ENCODE results near the gene CIPC.

Gene CIPC

GRCh38 chr14:77097700-77098528 lies at the start of gene CIPC:
Gene CIPC, plus strand, starts transcription at chr14:77098258. Its CDS starts 7,451 bp downstream, at chr14:77105709.
- DNase-seq (ENCODE audit: low read depth in 2 of 3, low spot score in 1 of 3): peak; percentile 98 to 99 (median 99)

GRCh38 chr14:77051116-77051515 lies 46.9 kb upstream of the CIPC start:
- DNase-seq (ENCODE audit: low read depth in 2 of 3, low spot score in 1 of 3): no peak

DNA sequence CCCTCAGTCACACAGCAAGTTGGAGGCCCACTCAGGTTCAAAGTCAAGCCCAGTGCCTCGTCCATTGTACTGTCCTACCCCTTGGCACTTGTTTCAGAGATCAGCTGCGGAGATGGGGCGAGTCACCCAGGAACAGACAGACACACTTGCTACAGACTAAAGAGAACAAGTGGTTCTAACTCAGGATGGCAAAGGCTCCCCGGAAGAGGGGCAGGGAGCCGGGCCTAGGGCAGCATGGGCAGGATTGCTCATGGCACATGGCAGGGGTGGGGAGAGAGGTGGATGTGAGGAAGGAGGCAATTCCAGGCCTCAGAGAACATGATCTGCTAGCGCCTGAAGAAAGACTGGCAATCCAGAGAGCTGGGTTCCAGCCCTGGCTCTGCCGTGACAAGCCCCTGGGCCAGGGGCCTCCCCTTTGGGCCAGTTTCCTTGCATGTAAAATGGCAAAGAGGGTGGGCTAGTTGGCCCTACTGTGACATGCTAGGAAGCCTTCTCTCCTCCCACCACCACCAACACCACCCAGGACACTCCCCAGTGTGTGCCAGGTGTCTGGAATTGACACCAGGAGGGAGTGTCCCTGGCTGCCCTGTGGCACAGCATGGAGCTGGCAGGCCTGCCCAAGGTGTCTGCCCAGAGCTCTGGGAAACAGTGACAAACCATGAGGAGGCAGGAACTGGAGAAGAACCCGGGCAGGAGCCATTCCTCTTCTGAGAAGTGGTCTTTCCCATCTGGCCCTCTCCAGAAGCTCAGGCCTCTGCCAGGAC lies 45.6 kb upstream of the CIPC start:
- no peak for DNase-seq (ENCODE audit: low read depth in 2 of 3, low spot score in 1 of 3)

GRCh38 chr14:77053046-77053841 lies 44.8 kb upstream of the CIPC start:
- DNase-seq (ENCODE audit: low read depth in 2 of 3, low spot score in 1 of 3): peak in 2 of 3 donors; percentile 44 to 74

DNA sequence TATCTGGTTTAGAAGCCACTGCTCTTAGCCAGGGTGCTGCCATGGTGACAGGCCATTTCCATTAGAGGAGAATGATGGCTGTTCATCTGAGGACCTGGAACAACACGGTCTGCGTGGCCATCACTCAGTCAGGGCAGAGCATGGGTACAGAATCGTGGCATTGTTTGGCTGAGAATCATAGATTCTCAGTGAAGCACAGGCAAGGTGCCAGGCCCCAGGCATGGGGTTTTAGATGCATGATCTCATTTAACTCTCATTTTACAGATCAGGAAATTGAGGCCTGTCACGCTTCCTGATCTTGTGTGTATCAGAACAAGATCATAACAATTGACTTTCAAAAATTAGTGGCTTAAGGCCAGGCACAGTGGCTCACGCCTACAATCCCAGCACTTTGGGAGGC lies 42.8 kb upstream of the CIPC start:
- no peak for DNase-seq (ENCODE audit: low read depth in 2 of 3, low spot score in 1 of 3)

DNA sequence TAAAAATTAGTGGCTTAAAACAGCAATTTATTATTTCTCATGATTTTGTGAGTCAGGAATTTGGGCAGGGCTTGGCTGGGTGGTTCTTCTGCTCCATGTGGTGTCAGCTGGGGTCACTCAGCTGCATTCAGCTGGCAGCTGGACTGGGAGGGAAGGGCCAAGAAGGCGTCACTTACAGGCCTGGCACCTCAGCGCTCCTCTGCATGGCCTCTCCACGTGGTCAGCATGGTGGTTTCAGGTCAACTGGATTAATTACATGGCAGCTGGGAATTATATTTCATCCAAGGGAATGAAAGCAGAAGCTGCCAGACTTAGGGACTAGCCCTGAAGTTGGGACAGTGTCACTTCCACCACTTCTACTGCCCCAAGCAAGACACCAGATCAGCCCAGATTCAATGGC lies 42.1 kb upstream of the CIPC start:
- DNase-seq (ENCODE audit: low read depth in 2 of 3, low spot score in 1 of 3): no peak

- DNase-seq (ENCODE audit: low read depth in 2 of 3, low spot score in 1 of 3): no peak
Measured at GRCh38 chr14:77058117-77058516, 39.9 kb upstream of the CIPC start.

DNA sequence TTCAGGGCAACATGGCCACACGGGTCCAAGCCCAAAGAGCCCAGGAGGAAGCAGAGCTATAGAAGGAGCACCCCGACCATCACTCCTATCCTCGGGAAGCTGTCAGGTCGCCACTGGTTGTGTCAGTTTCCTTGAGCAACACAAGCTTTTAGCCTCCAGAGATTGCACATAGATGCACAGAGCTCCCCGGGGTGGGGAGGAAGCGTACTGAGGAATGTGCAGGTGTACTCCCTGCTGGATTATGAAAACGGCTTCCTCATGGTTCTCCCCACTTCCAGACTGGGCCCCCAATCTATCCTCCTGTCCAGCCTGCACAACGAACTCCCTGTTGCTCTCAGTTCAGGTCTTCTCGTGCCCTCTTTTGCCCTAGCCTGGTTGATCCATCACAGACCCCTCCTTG lies 39.3 kb upstream of the CIPC start:
- no peak for DNase-seq (ENCODE audit: low read depth in 2 of 3, low spot score in 1 of 3)

DNA sequence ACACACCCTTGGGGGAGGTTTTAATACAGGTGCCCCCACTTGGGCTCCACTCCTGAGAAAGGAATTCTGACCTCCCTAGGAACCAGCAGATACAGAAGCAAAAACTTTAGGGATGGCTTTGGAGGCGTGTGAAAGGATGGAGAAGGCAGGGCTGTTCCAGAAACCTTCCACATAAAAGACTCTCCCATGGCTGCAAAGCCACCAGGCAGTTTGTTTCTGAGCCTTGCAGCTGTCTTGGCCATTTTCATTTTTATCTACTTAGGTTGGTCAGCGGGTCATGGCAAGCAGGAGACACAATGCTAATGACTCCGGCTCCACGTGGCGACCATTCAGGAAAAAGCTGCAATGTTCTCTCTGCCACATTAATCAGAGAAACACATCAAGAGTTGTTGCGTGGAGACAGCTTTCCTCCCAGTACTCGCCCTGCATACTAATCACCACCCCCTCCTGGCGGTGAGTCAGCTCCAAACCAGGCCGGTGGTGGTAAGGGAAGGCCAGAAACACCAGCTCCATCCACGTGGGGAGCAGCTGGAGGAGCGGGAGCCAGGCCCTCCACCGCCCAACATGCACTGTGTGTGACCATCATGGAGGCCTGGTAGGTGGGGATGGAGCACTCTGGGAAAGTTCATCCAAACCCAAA lies 38.7 kb upstream of the CIPC start:
- DNase-seq (ENCODE audit: low read depth in 2 of 3, low spot score in 1 of 3): no peak

DNA sequence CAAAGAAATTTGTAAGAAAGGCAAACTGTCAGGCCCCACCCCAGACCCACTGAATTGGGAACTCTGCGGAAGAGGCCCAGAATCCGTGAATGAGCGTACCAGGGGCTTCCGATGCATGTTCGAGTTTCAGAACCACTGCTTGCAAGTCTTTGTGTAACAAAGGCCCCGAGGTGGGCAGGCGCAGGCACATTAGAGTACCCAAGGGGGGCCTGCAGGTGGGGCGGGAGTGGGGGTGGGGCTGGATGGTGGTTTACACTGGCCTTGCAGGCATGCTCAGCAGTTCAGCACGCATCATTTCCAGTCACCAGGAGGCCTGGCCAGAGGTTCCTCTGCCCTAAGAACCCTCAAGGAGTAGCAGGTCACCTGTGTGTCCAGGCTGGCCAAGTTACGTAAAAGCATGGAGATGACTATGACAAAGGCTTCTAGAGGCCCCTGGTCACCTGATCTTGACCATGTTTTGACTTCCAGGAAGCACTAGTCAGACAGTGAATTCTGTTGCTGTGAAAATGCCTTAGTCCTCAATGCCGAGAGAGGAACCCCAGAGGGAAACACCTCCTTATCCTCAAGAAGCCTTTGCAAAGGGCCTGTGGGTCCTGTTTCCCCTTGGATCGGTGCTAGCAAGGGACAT lies 36.3 kb upstream of the CIPC start:
- no peak for DNase-seq (ENCODE audit: low read depth in 2 of 3, low spot score in 1 of 3)

- DNase-seq (ENCODE audit: low read depth in 2 of 3, low spot score in 1 of 3): no peak
Measured at GRCh38 chr14:77062261-77062660, 35.8 kb upstream of the CIPC start.

GRCh38 chr14:77063571-77064171 lies 34.4 kb upstream of the CIPC start:
- DNase-seq (ENCODE audit: low read depth in 2 of 3, low spot score in 1 of 3): no peak

- no peak for DNase-seq (ENCODE audit: low read depth in 2 of 3, low spot score in 1 of 3)
Measured at GRCh38 chr14:77064521-77065178, 33.4 kb upstream of the CIPC start.

DNA sequence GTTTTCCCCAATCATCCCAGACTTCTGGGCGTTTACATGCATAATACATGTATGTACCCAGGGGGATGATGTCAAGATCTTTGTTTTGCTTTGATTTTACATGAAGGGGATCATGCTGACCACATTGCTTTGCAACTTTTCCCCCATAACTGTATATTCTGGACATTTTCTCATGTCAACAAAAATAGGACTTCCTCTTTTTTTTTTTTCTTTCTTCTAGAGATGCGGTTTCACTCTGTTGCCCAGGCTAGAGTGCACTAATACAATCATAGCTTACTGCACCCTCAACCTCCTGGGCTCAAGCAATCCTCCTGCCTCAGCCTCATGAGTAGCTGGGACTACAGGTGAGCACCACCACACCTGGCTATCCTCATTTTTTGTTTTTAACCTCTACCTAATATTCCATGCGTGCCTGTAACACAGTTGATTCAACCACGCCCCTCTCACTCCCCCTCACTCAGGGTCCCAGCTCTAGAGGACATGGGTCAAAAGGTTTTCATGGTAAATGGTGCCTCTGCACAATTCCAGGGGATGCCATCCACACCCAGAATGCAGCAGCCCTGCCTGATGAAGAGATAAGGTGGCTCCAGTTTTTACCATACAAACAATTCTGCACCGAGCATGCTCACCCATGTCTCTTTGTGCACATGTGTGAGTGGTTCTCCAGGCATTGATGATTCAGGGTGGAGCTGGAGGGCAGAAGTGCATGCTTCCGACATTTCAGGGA lies 32.0 kb upstream of the CIPC start:
- no peak for DNase-seq (ENCODE audit: low read depth in 2 of 3, low spot score in 1 of 3)

DNA sequence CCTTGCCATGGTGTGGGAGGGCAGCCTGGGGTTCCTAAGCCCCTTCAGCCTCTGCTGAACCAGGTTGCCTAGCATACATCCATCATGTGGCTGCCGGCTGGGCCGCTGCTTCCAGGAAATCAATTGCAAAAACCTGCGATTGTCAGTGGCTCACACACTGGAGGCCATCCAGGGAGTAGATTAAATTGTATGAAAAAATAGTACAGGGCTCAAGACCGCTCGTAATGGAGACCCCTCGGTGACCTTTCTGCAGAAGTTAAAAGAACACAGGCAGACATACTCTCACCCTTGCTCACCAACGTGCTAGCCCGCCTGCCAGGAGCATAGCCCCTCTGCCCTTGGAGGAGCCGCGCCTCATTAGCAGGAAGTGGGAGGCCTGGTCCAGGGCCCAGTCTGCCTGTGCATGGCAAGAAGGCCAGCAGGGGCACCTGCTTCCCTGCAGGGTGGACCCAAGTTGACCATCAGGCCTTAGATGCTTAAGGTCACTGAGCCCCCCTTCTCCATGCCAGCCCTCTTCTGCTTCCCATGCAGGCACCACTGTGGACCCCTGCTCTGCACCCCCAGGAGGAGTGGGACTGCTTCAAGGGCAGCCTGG lies 31.4 kb upstream of the CIPC start:
- no peak for DNase-seq (ENCODE audit: low read depth in 2 of 3, low spot score in 1 of 3)

- DNase-seq (ENCODE audit: low read depth in 2 of 3, low spot score in 1 of 3): peak; percentile 39 to 55 (median 46)
Measured at GRCh38 chr14:77067632-77068516, 30.2 kb upstream of the CIPC start.

DNA sequence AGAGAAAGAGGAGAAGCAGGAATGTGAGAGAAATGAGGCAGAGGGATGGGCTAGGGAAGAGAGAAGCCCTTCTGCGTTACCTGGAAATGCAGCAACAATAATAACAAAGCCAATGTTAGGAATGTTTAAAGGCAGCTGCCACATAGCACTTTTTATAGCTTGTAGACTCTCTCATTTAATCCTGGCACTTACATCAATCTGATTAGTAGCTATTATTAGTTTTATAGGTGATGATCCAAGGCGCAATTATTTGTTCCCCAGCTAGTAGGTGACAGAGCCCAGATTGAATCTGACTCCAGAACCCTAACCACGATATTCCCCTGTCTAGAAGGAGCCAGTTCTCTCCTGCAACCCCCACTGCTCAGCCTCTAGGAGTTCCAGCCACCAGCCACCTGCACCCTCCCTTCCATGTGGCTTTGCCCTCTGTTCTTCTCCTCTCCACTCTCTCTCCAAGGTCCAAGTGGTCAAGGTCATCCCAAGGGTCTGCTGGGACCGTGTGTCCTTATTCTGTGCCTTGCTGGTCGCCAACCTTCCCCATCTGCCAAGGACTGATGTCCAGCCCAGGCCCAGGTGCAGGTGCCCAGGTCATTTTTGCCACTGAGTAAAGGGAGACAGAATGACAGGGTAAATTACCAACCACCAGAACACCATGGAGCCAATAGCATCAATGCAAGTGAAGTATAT lies 29.4 kb upstream of the CIPC start:
- DNase-seq (ENCODE audit: low read depth in 2 of 3, low spot score in 1 of 3): no peak
